ENCODE data around the gene UROD. TPM values are rescaled to one million over a fixed set of nuclear protein-coding genes. Genes with fewer than 3 reads are reported as not detected.
A peak's percentile ranks its signal among the peaks of the same experiment; 100 is the strongest.
"Not testable (repeated sequence)": the region's sequence is repeated elsewhere in the genome, so short reads cannot be mapped to it uniquely, and the experiment has no call there.

UROD gene
- total RNA-seq: 81.5 and 156 TPM in 2 replicates

- DNase-seq (ENCODE audit: low read depth): peak; percentile 93
Measured at GRCh38 chr1:45011837-45012638, at the start of gene UROD. Gene UROD, plus strand, starts transcription at chr1:45012254. Its CDS starts 12 bp downstream, at chr1:45012266.

GRCh38 chr1:44962729-44963128, 49.3 kb upstream of the UROD start:
- no peak for DNase-seq (ENCODE audit: low read depth)

- no peak for DNase-seq (ENCODE audit: low read depth)
Measured at GRCh38 chr1:44964396-44964795, 47.7 kb upstream of the UROD start.

- no peak for DNase-seq (ENCODE audit: low read depth)
Measured at GRCh38 chr1:44970317-44970716, 41.7 kb upstream of the UROD start.

- DNase-seq (ENCODE audit: low read depth): no peak
Measured at GRCh38 chr1:44973645-44974044, 38.4 kb upstream of the UROD start.

- no peak for DNase-seq (ENCODE audit: low read depth)
Measured at GRCh38 chr1:44976252-44976651, 35.8 kb upstream of the UROD start.

GRCh38 chr1:44977372-44977771, 34.7 kb upstream of the UROD start:
- not testable (repeated sequence) for DNase-seq (ENCODE audit: low read depth)

GRCh38 chr1:44985747-44986359, 26.2 kb upstream of the UROD start:
- DNase-seq (ENCODE audit: low read depth): no peak

GRCh38 chr1:44988531-44989156, 23.4 kb upstream of the UROD start:
- no peak for DNase-seq (ENCODE audit: low read depth)

- no peak for DNase-seq (ENCODE audit: low read depth)
Measured at GRCh38 chr1:44994309-44994898, 17.6 kb upstream of the UROD start.

GRCh38 chr1:44995467-44996238, 16.4 kb upstream of the UROD start:
- DNase-seq (ENCODE audit: low read depth): no peak

- no peak for DNase-seq (ENCODE audit: low read depth)
Measured at GRCh38 chr1:44999232-44999631, 12.8 kb upstream of the UROD start.

- DNase-seq (ENCODE audit: low read depth): no peak
Measured at GRCh38 chr1:45001011-45001481, 11.0 kb upstream of the UROD start.

- DNase-seq (ENCODE audit: low read depth): not testable (repeated sequence)
Measured at GRCh38 chr1:45001576-45001975, 10.5 kb upstream of the UROD start.

- no peak for DNase-seq (ENCODE audit: low read depth)
Measured at GRCh38 chr1:45002650-45003645, 9.1 kb upstream of the UROD start.

- no peak for DNase-seq (ENCODE audit: low read depth)
Measured at GRCh38 chr1:45003741-45004140, 8.3 kb upstream of the UROD start.

GRCh38 chr1:45004281-45004920, 7.7 kb upstream of the UROD start:
- no peak for DNase-seq (ENCODE audit: low read depth)

GRCh38 chr1:45005761-45006160, 6.3 kb upstream of the UROD start:
- DNase-seq (ENCODE audit: low read depth): no peak

GRCh38 chr1:45007311-45007710, 4.7 kb upstream of the UROD start:
- DNase-seq (ENCODE audit: low read depth): no peak

- no peak for DNase-seq (ENCODE audit: low read depth)
Measured at GRCh38 chr1:45008076-45008475, 4.0 kb upstream of the UROD start.

Measured in renal cortical epithelial cell (primary cell).